IMR-90 (cell line): ENCODE results near the gene WDR62. TPM values are rescaled to one million over a fixed set of nuclear protein-coding genes. Genes with fewer than 3 reads are reported as not detected.
A peak's percentile ranks its signal among the peaks of the same experiment; 100 is the strongest.

Source experiments
- ATAC-seq: fragments of 200-7000 bp; cut with Tn5 transposase; 2 replicates; pipeline ENCODE4 v1.9.1; 2020; ENCODE audit warnings: low read depth, mild to moderate bottlenecking, moderate library complexity
- BruUV-seq: library from RNA; stranded (reverse); fragments of 400-500 nt; replicated peaks from 2 replicates; lab custom pipeline; 2021; lab: Mats Ljungman, UMichigan
- CTCF ChIA-PET: fragments of 300-600 bp; formaldehyde crosslinking; extraction: SDS; loops from one replicate; lab custom pipeline; 2021; ENCODE audit warnings: antibody characterized with exemption; lab: Yijun Ruan, JAX
- POLR2A ChIA-PET: fragments of 300-600 bp; sonication (Branson Sonifier 250); formaldehyde crosslinking; loops from one replicate; lab custom pipeline; 2022; ENCODE audit warnings: antibody characterized with exemption; ENCODE audit not compliant: unreplicated experiment; lab: Charles Lee
- DNase-seq: peaks from one replicate; pipeline ENCODE4 v3.0.0; 2013
- H2AFZ ChIP-seq: replicated peaks from 2 replicates; pipeline ENCODE3; 2013; ENCODE audit warnings: low read length, mild to moderate bottlenecking; ENCODE audit not compliant: poor library complexity
- H2AK5ac ChIP-seq: 2 replicates; pipeline ENCODE4 v1.6.1; 2013; ENCODE audit warnings: low read depth, low read length, inconsistent platforms
- H2AK9ac ChIP-seq: replicated peaks from 2 replicates; pipeline ENCODE3; 2013; ENCODE audit warnings: mild to moderate bottlenecking, low read depth, low read length, moderate library complexity; ENCODE audit not compliant: poor library complexity
- H2BK120ac ChIP-seq: 2 replicates; pipeline ENCODE4 v1.6.1; 2013; ENCODE audit warnings: low read depth, low read length, inconsistent platforms
- H2BK15ac ChIP-seq: 3 replicates; pipeline ENCODE4 v1.6.1; 2013; ENCODE audit warnings: low read depth, low read length, inconsistent platforms
- H2BK20ac ChIP-seq: 2 replicates; pipeline ENCODE4 v1.6.1; 2013; ENCODE audit warnings: low read depth, mild to moderate bottlenecking, inconsistent platforms, low read length, moderate library complexity
- H2BK5ac ChIP-seq: 2 replicates; pipeline ENCODE4 v1.6.1; 2013; ENCODE audit warnings: mild to moderate bottlenecking, low read depth, low read length, inconsistent platforms; ENCODE audit not compliant: poor library complexity, severe bottlenecking
- H3K14ac ChIP-seq: replicated peaks from 2 replicates; pipeline ENCODE4 v1.6.1; 2013; ENCODE audit warnings: low read depth, low read length, inconsistent platforms
- H3K18ac ChIP-seq: 2 replicates; pipeline ENCODE4 v1.6.1; 2013; ENCODE audit warnings: low read depth, low read length, control low read depth
- H3K23ac ChIP-seq: 2 replicates; pipeline ENCODE4 v1.6.1; 2013; ENCODE audit warnings: low read depth, low read length, inconsistent platforms
- H3K27ac ChIP-seq: 2 replicates; pipeline ENCODE4 v1.5.1; 2013; ENCODE audit warnings: mild to moderate bottlenecking, control low read depth, low read length; ENCODE audit not compliant: insufficient read depth
- H3K27me3 ChIP-seq: 2 replicates; pipeline ENCODE4 v1.6.1; 2013; ENCODE audit warnings: low read length; ENCODE audit not compliant: control insufficient read depth, insufficient read depth
- H3K36me3 ChIP-seq: 2 replicates; pipeline ENCODE4 v1.6.1; 2013; ENCODE audit warnings: low read length, mixed read lengths; ENCODE audit not compliant: control insufficient read depth, insufficient read depth
- H3K4ac ChIP-seq: 2 replicates; pipeline ENCODE4 v1.6.1; 2013; ENCODE audit warnings: low read depth, low read length, inconsistent platforms
- H3K4me1 ChIP-seq: 2 replicates; pipeline ENCODE4 v1.6.1; 2013; ENCODE audit warnings: low read length, mixed read lengths; ENCODE audit not compliant: control insufficient read depth, insufficient read depth
- H3K4me2 ChIP-seq: 2 replicates; pipeline ENCODE4 v1.6.1; 2013; ENCODE audit warnings: low read depth, mild to moderate bottlenecking, control low read depth, low read length, moderate library complexity
- H3K4me3 ChIP-seq: 2 replicates; pipeline ENCODE4 v1.5.1; 2013; ENCODE audit warnings: low read depth, mild to moderate bottlenecking, control low read depth, low read length, moderate library complexity; ENCODE audit not compliant: insufficient read depth
- H3K56ac ChIP-seq: 2 replicates; pipeline ENCODE4 v1.6.1; 2013; ENCODE audit warnings: low read length, inconsistent platforms; ENCODE audit not compliant: insufficient read depth; ENCODE audit errors: extremely low read depth
- H3K79me1 ChIP-seq, 2 experiments: 2 replicates each; pipeline ENCODE4 v1.6.1; 2013; ENCODE audit warnings: low read length in 2 of 2, inconsistent platforms in 1 of 2, low read depth in 1 of 2
- H3K9ac ChIP-seq: 2 replicates; pipeline ENCODE4 v1.6.1; 2013; ENCODE audit warnings: low read depth, low read length, control low read depth
- H3K9me1 ChIP-seq: 2 replicates; pipeline ENCODE4 v1.6.1; 2013; ENCODE audit warnings: low read length, inconsistent platforms; ENCODE audit not compliant: insufficient read depth
- H3K9me3 ChIP-seq: 2 replicates; pipeline ENCODE4 v1.6.1; 2013; ENCODE audit warnings: low read length; ENCODE audit not compliant: control insufficient read depth, insufficient read depth
- H4K20me1 ChIP-seq: 2 replicates; pipeline ENCODE4 v1.6.1; 2013; ENCODE audit warnings: low read length, inconsistent platforms; ENCODE audit not compliant: insufficient read depth
- H4K5ac ChIP-seq: 2 replicates; pipeline ENCODE4 v1.6.1; 2013; ENCODE audit warnings: mild to moderate bottlenecking, low read depth, low read length, control low read depth
- H4K8ac ChIP-seq, 2 experiments: 2 replicates each; pipeline ENCODE4 v1.6.1; 2013; ENCODE audit warnings: low read depth in 2 of 2, low read length in 2 of 2, control low read depth in 1 of 2, inconsistent platforms in 1 of 2
- H4K91ac ChIP-seq: 2 replicates; pipeline ENCODE4 v1.6.1; 2013; ENCODE audit warnings: low read depth, low read length, inconsistent platforms; ENCODE audit not compliant: insufficient read depth
- BHLHE40 ChIP-seq: fragments of 150-350 bp; IDR thresholded peaks from 2 replicates; pipeline ENCODE4 v1.6.1; 2016; ENCODE audit warnings: mild to moderate bottlenecking, low read depth, low read length
- MAFK ChIP-seq: IDR thresholded peaks from 2 replicates; pipeline ENCODE4 v1.6.1; 2012; ENCODE audit warnings: low read depth, low read length, improper control_type of control experiment
- MAZ ChIP-seq: IDR thresholded peaks from 2 replicates; pipeline ENCODE4 v1.6.1; 2012; ENCODE audit warnings: low read depth, mild to moderate bottlenecking, low read length, improper control_type of control experiment, moderate library complexity, borderline replicate concordance
- MXI1 ChIP-seq: IDR thresholded peaks from 2 replicates; pipeline ENCODE4 v1.6.1; 2012; ENCODE audit warnings: low read depth, mild to moderate bottlenecking, low read length, moderate library complexity, borderline replicate concordance
- POLR2A ChIP-seq: IDR thresholded peaks from 2 replicates; pipeline ENCODE4 v1.6.1; 2012; ENCODE audit warnings: mild to moderate bottlenecking, low read depth, low read length
- RAD21 ChIP-seq: IDR thresholded peaks from 2 replicates; pipeline ENCODE4 v1.6.1; 2012; ENCODE audit warnings: low read length, improper control_type of control experiment
- SMC3 ChIP-seq: fragments of 150-350 bp; IDR thresholded peaks from 2 replicates; pipeline ENCODE4 v1.6.1; 2016; ENCODE audit warnings: low read depth, mild to moderate bottlenecking, antibody characterized with exemption, low read length, moderate library complexity
- WGBS, 2 experiments: methylation state at CpG; one replicate each; pipeline versions ENCODE4 v1.1.5 to v1.1.7; 2013; ENCODE audit warnings: missing lambda C conversion rate in 2 of 2; ENCODE audit not compliant: insufficient read length in 1 of 2; ENCODE audit errors: extremely low coverage in 2 of 2; 5-methylcytosine and 5-hydroxymethylcytosine counted together
- dilution Hi-C: fragments of 300-500 bp; cut with HindIII; formaldehyde crosslinking; loops from one replicate; pipeline ENCODE4 v1.14.3; 2018; ENCODE audit warnings: low sequenced_read_pairs; ENCODE audit not compliant: unreplicated experiment
- in situ Hi-C: fragments of 300-500 bp; cut with MboI; formaldehyde crosslinking; loops from 3 replicates; pipeline ENCODE4 v1.14.3; 2019; ENCODE audit warnings: low sequenced_read_pairs, inconsistent platforms, mixed read lengths
- intact Hi-C: fragments of 100-400 bp; cut with micrococcal nuclease; formaldehyde crosslinking; loops from 2 replicates; pipeline ENCODE4 v1.10.0; 2022
- polyA plus RNA-seq, 3 experiments: library from polyadenylated mRNA; depleted of rRNA; stranded (reverse); fragments of >200 nt; gene quantifications; 2 replicates each; pipeline ENCODE4 v1.2.3, GENCODE V29; 2012; ENCODE audit warnings: low replicate concordance in 1 of 3
- total RNA-seq: library from RNA; depleted of rRNA; stranded (reverse); fragments of >200 nt; gene quantifications from 2 replicates; pipeline ENCODE4 v1.2.3, GENCODE V29; 2012
- TF ChIP-seq, protein P1 (sequence below): conservative IDR thresholded peaks from 2 replicates; pipeline ENCODE4 v1.5.1; 2012; ENCODE audit warnings: mild to moderate bottlenecking, low read depth, low read length, improper control_type of control experiment

The WDR62 gene
- total and polyA plus RNA-seq, 2 of the 4 experiments (the other 2 are of a cell fraction), result 4.5 to 7.0 TPM

DNA sequence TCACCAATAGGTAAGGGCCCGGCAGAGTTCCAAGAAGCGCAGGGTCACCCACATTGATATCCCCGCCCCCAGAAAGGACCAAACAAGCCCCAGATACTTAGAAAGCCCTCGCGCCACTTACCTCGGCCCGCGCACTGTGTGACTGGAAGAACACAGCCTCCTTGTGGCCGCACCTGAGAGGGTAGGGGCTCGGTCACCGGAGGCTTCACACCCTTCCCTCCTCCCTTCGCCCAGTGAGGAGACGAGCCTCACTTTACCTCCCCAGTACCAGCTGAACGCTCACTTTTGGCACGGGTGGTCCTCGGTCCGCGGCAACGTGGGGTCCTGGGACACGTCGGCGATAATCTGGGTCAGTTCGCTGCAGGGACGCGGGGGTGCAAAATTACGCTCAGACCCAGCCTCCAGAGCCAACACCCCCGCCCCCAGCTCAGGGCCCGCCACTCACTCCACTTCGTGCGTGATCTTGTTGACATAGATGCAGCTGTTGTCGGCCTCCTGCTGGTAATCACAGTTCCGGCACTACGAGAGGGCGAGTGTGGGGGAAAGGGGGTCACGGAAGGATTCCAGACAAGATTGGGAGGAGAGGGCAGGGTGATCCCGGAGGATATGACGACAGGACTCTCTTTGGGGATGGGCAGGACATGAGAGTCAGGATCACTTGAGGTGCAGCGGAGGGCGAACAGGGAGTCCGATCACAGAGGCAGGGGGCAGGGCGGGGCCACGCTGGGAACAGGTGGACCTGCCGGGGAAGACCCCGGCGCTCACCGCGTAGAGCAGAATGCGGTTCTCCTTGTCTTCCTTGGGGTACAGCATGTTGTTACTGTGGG, 59.4 kb downstream of the WDR62 start:
- Histone ChIP-seq H3K56ac (peak overlapping the region; percentile 13), H3K4me1 (peaks cover 7% of the 10 kb centered on the region), H3K9ac (peak overlapping the region; percentile 70), H3K14ac (peak overlapping the region; percentile 29), H2AK9ac (peak overlapping the region; percentile 97), H3K27ac (peak overlapping the region; percentile 65), H3K36me3 (peaks cover 18% of the 10 kb centered on the region), H2AK5ac (peak overlapping the region; percentile 37; the same call in 1 of the 2 replicates), H3K9me3 (no peaks in the 10 kb centered on the region), H4K5ac (peak overlapping the region; percentile 22), H4K20me1 (peaks cover 8% of the 10 kb centered on the region), H3K4ac (peak overlapping the region; percentile 39), H3K4me2 (peak overlapping the region; percentile 91), H2BK120ac (no peak overlapping the region; the same call in 1 of the 2 replicates), H2BK20ac (no peak overlapping the region), H2AFZ (peak overlapping the region; percentile 89), H2BK15ac (no peak overlapping the region), H3K9me1 (0 out of 2 replicates have a peak, but pooled peaks cover 6% of the 10 kb centered on the region), H2BK5ac (peak overlapping the region; percentile 51), H3K18ac (peak overlapping the region; percentile 2; the same call in 1 of the 2 replicates), H3K79me1 (peaks cover 27 to 52% of the 10 kb centered on the region in 2 experiments), H4K8ac (peak overlapping the region; percentile 48 to 74; a peak in 3 of 4 replicates), H4K91ac (peak overlapping the region; percentile 26; the same call in 1 of the 2 replicates), H3K27me3 (no peaks in the 10 kb centered on the region), H3K4me3 (peak overlapping the region; percentile 60), H3K23ac (peak overlapping the region; percentile 59)
- intact Hi-C loops, result loop anchor here (2.0 kb wide), 2 partner anchors 27 to 53 kb away; partner anchors contain the start of gene CAPNS1
- POLR2A ChIA-PET, result no interaction called here
- 3% methylated on average over 10 of the region's 48 CpGs; no CpG with 5 or more reads in 1 of the 2 experiments for WGBS, 2 experiments
- DNase-seq (peak; percentile 30), ATAC-seq (peak; percentile 1; the same call in 1 of the 2 replicates)
- dilution Hi-C loops, result no loop called here
- TF ChIP-seq MXI1 (no peak), RAD21 (0 out of 2 replicates have a peak, but pooled peaks have one; percentile 11), BHLHE40 (peak; percentile 32; the same call in 1 of the 2 replicates), MAZ (peak; percentile 39; the same call in 1 of the 2 replicates), POLR2A (0 out of 2 replicates have a peak, but pooled peaks have one; percentile 32), MAFK (no peak), SMC3 (0 out of 2 replicates have a peak, but pooled peaks have one; percentile 11)
- TF ChIP-seq, protein P1, sequence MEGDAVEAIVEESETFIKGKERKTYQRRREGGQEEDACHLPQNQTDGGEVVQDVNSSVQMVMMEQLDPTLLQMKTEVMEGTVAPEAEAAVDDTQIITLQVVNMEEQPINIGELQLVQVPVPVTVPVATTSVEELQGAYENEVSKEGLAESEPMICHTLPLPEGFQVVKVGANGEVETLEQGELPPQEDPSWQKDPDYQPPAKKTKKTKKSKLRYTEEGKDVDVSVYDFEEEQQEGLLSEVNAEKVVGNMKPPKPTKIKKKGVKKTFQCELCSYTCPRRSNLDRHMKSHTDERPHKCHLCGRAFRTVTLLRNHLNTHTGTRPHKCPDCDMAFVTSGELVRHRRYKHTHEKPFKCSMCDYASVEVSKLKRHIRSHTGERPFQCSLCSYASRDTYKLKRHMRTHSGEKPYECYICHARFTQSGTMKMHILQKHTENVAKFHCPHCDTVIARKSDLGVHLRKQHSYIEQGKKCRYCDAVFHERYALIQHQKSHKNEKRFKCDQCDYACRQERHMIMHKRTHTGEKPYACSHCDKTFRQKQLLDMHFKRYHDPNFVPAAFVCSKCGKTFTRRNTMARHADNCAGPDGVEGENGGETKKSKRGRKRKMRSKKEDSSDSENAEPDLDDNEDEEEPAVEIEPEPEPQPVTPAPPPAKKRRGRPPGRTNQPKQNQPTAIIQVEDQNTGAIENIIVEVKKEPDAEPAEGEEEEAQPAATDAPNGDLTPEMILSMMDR, result peak; percentile 24; the same call in 1 of the 2 replicates
- CTCF ChIA-PET, result interaction anchor here (2.3 to 3.5 kb wide), 2 partner anchors 13 to 53 kb away, joined by 6 to 14 read pairs; no protein-coding TSS in a partner anchor
- BruUV-seq, result no TSS peak
- in situ Hi-C loops, result no loop called here
